ENCODE measurements around the gene CD163. TPM values are rescaled to one million over a fixed set of nuclear protein-coding genes. Genes with fewer than 3 reads are reported as not detected.
"Not testable (repeated sequence)": the region's sequence is repeated elsewhere in the genome, so short reads cannot be mapped to it uniquely, and the experiment has no call there.

The CD163 gene
- total RNA-seq, 1 donor from 2014 or later = 19.2 TPM

GRCh38 chr12:7450667-7451066 is 52.9 kb downstream of the CD163 start:
- DNase-seq (ENCODE audit: low read depth) = no peak

- DNase-seq (ENCODE audit: low read depth) = no peak
Measured at GRCh38 chr12:7448099-7448498, 55.5 kb downstream of the CD163 start.

GRCh38 chr12:7444537-7444936 is 59.0 kb downstream of the CD163 start:
- no peak for DNase-seq (ENCODE audit: low read depth)

DNA sequence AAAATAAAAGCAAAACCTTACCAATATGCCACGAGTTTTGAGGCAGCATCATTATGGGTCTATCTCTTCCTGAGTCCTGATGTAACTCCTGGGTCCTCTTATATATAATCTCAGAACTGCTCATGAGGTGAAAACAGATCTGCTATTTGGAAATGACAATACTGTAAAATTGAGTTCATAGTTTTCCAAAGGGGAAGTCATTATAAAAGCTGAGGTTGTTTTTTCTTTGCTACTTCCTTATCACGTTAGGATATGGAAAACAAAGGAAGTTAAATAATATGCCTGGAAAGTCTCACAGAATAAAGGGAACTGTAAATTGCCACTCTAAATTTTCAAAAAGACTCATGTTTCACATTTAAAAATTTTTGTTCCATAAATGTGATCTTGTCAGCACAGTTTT is 59.5 kb downstream of the CD163 start, which contains the start of gene CD163L1:
Gene CD163L1 (minus strand): TSS at position 78 of the 400 bp plus-strand sequence. CDS start 26 bp downstream, at position 52.
- DNase-seq (ENCODE audit: low read depth) = no peak

- peak; percentile 28 for DNase-seq (ENCODE audit: low read depth)
Measured at GRCh38 chr12:7441216-7441615, 62.4 kb downstream of the CD163 start.

DNA sequence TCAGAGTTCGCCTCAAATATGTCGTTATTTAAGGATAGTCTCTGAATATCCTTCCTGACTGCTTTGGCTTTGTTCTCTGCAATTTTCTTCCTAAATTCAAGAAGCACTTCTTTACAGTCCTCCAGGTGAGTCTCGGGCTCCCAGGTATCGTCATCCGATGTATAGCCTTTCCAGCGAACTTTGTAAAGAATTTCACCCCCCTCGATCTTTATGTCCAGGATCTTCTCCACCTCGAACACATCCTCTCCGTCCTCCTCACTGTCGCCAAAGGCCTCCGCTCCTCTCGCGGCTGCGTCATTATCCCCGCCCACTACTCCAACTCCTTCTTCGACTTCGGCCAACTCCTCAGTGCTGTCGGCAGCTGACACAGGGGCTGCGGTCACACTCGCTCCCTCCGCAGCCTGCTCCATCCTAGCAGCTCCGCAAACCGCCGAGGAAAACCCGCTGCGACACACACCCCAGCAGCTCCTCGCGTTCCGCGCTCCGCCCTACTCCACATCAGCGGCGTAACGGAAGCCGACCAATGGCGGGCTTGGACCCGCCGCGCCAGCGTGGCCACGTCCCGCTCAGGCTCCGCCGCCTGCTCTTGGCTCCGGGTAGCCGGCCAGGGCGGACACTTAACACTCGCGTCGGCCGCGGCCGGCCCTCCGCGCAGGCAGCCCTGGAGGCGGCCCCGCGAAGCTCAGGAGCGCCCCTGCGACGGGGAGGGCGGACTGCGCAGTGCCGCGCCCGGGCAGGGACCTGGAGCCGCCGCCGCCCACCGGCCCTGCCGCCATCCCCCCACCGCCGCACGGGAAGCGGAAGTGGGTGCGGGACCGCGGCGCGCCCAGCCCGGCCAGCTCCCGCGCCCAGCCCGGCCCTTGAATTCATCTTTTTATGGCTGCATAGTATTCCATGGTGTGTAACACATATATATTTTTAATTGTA is 63.7 kb downstream of the CD163 start:
- DNase-seq (ENCODE audit: low read depth) = no peak

- not testable (repeated sequence) for DNase-seq (ENCODE audit: low read depth)
Measured at GRCh38 chr12:7438291-7438995, 65.1 kb downstream of the CD163 start.

- DNase-seq (ENCODE audit: low read depth) = not testable (repeated sequence)
Measured at GRCh38 chr12:7437494-7437893, 66.1 kb downstream of the CD163 start.

- DNase-seq (ENCODE audit: low read depth) = no peak
Measured at GRCh38 chr12:7434670-7435069, 68.9 kb downstream of the CD163 start.

DNA sequence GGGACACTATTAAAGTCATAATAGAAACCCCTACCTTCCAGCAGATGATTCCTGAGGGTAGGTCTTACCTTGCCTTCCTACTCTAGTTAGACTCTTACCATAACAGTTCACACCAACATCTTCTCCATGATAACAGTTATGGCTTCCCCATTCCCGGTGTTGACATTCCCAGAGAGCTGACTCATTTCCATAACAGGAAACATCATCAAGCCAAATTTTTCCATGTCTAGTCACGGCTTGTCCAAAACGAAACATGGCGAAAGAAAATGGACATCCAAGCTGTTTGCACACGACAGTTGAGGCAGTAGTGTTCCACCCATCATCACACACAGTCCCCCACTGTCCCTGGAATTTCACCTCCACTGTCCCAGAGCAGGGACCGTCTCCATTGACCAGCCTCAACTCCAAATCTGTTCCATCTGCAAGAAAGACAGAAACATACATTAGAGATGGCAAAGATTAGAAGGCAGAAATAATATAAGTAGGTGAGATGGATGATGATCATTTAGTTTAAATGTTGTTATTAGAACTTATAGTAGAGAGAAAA is 70.2 kb downstream of the CD163 start:
- peak; percentile 67 for DNase-seq (ENCODE audit: low read depth)

- peak; percentile 24 for DNase-seq (ENCODE audit: low read depth)
Measured at GRCh38 chr12:7431993-7432685, 71.4 kb downstream of the CD163 start.

Other genes starting within 250 kb of the CD163 start
- gene ACSM4, start 199.7 kb downstream of the CD163 start, total RNA-seq = not detected in 2 replicates
- gene CD163L1, start 59.6 kb downstream of the CD163 start, total RNA-seq = 5.7 and 11.2 TPM in 2 replicates
- not detected in 2 replicates for gene APOBEC1, start 162.1 kb upstream of the CD163 start, total RNA-seq
- gene GDF3, start 192.0 kb upstream of the CD163 start, total RNA-seq = not detected in 2 replicates
- gene DPPA3, start 207.7 kb upstream of the CD163 start, total RNA-seq = not detected in 2 replicates
- gene CLEC4C, start 243.6 kb upstream of the CD163 start, total RNA-seq = not detected in 2 replicates